HT1080 (cell line): ENCODE data around the gene GPSM1. TPM values are rescaled to one million over a fixed set of nuclear protein-coding genes. Genes with fewer than 3 reads are reported as not detected.

Source experiments
- DNase-seq: peaks from one replicate; pipeline ENCODE4 v3.0.0-alpha.2; 2015; ENCODE audit warnings: low read depth
- total RNA-seq: library from RNA; depleted of rRNA; stranded (reverse); fragments of >200 nt; shearing (Covaris generic); gene quantifications from 2 replicates; pipeline ENCODE4 v1.2.3, GENCODE V29; 2014

GPSM1 gene
- total RNA-seq, 1 experiment from 2014 or later = 23.1 TPM

DNA sequence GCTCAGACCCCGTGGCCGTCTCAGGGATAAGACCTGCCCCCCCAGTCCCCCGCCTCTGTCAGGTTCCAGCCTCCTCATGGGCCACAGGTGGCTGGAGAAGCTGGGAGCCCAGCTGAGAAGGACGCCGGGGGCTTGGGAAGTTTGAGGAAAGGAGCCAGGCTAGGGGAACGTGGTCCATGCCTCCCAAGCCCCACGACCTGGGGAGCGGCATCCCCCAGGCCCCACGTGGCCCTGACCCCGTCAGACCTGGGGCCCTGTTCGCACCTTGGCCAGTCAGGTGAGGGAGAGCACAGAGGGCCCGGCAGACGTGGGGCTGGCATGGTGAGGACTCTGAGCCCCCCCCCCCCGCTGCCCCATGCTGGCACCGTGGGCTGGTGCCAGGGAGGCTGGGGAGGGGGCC, 3.7 kb downstream of the GPSM1 start:
- no peak for DNase-seq

DNA sequence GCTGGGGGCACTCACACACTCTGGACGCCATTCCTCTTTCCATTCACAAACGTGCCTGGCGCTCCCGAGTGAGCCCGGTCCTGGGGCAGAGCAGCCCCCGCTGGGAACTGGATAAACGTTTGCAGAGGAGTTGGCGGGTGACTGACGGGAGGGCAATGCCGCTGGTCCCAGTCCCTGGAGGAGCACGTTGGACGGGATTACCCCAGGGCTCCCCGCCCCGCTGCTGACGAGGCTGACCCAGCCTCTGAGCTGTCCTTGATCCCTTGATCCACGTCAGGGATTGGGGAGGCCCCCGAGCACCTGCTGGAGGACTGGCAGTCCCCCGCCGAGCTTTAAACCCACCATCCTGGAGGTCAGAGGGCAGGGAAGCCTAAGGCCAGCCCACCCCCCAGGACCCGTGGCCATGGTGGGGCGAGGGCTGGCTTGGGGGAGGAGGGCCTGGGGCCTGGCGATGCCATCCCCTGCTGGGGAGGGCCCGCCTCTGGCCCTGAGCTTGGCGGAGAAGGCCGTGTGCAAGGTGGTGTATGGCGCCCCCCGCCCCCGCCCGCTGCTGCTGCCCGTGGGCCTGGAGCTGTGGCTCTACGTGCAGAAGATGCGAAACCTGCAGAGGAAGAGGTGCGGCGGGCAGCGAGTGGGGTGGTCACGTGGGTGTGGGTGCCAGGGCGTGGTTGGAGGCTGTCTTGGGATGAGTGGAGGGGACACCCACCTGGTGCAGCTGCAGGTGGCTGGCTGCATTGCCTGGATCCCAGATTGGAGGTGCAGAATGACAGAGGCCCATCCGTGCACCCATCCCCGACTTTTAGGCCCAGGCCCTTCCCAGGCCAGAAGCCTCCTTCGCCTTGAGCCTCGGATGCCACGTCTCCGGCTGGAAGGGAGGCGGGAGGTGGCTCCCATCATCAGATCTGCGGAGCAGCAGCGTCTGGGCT, 4.5 kb downstream of the GPSM1 start:
- DNase-seq = no peak

- no peak for DNase-seq
Measured at GRCh38 chr9:136332482-136332983, 5.2 kb downstream of the GPSM1 start.

GRCh38 chr9:136333045-136333444, 5.7 kb downstream of the GPSM1 start:
- no peak for DNase-seq

DNA sequence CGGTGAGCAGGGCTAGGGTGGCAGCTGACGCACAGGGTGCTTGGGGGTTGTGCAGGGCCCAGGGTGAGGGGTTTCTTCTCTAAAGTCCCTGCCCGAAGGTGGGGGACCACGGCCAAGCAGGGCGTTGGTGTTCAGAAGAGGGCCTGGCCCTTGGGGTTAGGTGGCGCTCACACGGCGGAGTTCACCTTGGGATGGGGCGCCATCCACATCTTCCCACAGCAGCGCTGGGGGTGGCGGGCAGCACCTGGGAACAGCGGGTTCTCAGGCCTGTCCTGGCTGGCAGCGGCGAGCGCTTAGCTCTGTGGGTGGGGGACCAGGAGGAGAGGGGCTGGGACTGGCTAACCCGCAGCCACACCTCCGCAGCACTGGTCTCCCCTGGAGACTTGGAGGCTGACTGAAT, 6.1 kb downstream of the GPSM1 start:
- no peak for DNase-seq

DNA sequence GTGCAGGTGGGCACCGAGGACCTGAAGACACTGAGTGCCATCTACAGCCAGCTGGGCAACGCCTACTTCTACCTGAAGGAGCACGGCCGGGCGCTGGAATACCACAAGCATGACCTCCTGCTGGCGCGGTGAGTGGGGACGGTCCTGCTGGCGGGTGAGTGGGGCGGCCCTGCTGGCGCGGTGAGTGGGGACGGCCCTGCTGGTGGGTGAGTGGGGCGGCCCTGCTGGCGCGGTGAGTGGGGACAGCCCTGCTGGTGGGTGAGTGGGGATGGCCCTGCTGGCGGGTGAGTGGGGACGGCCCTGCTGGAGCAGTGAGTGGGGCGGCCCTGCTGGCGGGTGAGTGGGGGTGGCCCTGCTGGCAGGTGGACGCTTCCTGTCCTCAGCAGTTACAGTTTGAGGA, 7.2 kb downstream of the GPSM1 start:
- no peak for DNase-seq

GRCh38 chr9:136335296-136336155, 8.2 kb downstream of the GPSM1 start:
- no peak for DNase-seq

- no peak for DNase-seq
Measured at GRCh38 chr9:136336156-136336870, 9.0 kb downstream of the GPSM1 start.

- no peak for DNase-seq
Measured at GRCh38 chr9:136336881-136337280, 9.5 kb downstream of the GPSM1 start.

DNA sequence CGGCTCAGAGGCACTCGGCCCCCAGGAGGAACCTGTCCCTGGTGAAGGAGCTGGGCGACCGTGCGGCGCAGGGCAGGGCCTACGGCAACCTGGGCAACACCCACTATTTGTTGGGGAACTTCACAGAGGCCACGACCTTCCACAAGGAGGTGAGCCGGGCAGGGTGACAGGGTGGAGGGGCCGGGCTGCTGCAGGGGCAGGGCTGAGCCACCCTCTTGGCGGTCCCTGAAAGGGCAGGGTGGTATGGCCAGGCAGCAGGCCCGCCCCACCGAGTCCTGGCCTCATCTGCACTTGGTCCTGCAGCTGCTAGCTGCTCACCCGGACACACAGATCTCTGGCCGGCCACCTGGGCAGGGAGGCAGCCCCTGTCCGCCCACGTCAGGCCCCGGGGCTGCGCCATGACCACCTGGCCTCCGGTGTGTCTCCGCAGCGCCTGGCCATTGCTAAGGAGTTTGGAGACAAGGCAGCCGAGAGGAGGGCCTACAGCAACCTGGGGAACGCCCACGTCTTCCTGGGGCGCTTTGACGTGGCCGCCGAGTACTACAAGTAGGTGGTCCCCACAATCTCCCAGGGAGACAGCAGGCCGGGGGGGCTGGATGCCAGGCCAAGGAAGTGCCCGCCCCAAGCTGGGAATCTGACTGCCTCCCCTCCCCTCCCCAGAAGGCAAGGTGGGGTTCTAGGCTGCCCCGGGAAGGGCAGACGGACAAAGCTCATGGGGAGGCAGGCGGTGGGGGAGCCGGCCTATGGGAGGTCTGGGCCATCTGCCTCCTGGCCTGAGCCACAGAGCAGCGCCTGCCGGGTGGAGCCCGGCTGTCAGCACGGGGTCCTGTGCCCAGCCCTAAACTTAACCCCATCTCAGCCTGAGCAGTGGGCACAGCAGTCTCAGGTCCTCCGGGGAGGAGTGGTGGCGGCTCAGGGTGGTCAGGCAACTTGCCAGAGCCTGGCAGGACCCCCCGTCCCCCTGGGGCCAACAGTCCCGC, 10.4 kb downstream of the GPSM1 start:
- no peak for DNase-seq

DNA sequence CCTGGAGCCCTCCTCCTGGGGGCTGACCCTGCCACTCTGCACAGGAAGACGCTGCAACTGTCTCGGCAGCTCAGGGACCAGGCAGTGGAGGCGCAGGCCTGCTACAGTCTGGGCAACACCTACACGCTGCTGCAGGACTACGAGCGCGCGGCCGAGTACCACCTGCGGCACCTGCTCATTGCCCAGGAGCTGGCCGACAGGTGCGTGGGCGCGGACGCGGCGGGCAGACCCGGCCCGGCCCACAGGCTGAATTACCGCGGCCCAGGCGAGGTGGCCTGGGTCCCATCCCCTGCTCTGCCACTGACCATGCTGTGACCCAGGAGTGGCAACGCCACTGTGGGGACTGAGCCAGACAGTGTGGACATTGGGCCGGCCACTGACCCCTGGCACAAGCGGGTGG, 11.2 kb downstream of the GPSM1 start:
- no peak for DNase-seq

GRCh38 chr9:136339173-136339957, 12.0 kb downstream of the GPSM1 start:
- peak; percentile 57 for DNase-seq

- no peak for DNase-seq
Measured at GRCh38 chr9:136339958-136340310, 12.6 kb downstream of the GPSM1 start.

- no peak for DNase-seq
Measured at GRCh38 chr9:136340356-136341041, 13.2 kb downstream of the GPSM1 start.

- no peak for DNase-seq
Measured at GRCh38 chr9:136341042-136341655, 13.8 kb downstream of the GPSM1 start.

DNA sequence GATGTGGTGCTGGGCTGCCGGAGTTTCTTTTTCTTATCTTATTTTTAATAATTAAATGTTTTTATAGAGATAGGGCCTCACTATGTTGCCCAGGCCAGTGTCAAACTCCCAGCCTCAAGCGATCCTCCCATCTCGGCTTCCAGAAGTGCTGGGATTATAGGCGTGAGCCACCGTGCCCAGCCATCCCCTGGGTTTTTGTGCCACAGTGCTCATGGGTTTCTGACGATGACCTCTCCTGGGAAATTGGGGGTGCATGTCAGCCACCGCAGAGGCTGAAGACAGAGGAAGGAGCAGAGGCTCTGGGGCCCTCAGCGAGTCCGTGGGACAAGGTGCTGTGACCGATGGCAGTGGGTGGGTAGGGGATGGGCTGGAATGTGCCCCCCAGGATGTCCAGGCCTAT, 14.4 kb downstream of the GPSM1 start:
- DNase-seq = no peak

DNA sequence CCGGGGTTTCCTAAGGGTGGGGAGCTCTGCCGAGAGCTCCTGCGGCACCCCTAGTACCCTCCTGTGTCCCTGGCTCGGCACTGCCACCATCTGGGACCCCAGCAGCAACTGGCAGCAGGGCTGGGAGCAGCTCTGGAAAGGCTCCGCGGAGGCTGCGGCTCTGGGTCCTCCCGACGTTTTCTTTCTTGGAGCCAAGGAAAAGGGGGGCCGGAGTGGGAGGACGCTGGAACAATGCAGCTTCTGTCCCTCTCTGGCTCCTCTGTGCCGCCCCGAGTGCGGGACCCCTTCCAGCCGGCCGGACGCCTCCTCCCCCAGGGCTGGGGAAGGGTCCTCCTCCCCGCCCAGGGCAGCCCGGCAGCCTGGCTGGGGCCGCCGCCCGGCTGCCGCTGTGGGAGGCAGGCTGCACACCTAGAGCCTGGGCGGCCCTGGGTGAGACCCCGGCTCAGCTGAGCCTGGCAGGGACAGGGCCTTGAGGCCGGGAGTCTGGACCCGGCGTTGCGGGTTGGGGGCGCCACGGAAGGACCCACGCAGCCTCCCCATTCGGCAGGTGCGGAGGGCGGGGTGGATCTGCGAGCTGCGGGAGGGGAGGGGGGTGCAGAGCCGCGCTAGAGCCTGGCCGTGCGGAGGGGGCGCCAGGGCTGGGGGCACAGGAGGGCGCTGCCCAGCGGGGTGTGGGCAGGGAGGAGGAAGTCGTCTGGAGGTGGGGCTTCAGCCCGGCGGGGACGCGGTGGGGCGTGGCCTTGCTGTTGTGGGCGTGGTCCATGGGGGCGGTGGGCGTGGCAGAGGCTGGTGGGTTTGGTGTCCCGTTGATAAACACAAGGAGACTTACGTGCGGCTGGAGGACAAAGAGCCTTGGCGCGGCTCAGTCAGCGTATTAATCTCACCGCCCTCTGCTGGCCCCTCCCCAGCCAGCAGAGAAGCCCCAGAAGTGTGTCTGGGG, 15.1 kb downstream of the GPSM1 start:
- DNase-seq = no peak
